SK-N-SH (cell line): ENCODE measurements around the gene KMT2C. TPM values are rescaled to one million over a fixed set of nuclear protein-coding genes. Genes with fewer than 3 reads are reported as not detected.
"Not testable (repeated sequence)": the region's sequence is repeated elsewhere in the genome, so short reads cannot be mapped to it uniquely, and the experiment has no call there.

Experiments
- CTCF ChIA-PET: fragments of 300-600, 350-600 bp; formaldehyde crosslinking; extraction: SDS; loops from one replicate; lab custom pipeline; 2021; lab: Yijun Ruan, JAX
- POLR2A ChIA-PET: fragments of 350-600 bp; sonication (Branson Sonifier 250); formaldehyde crosslinking; extraction: SDS; loops from one replicate; lab custom pipeline; 2020; ENCODE audit warnings: antibody characterized with exemption, inconsistent platforms; lab: Yijun Ruan, JAX
- DNase-seq: peaks from one replicate; pipeline ENCODE4 v3.0.0; 2012
- H2AFZ ChIP-seq: fragments of 200-600 bp; sonication (generic); 2 replicates; pipeline ENCODE4 v1.8.1; 2016; ENCODE audit warnings: antibody characterized with exemption, mild to moderate bottlenecking, low read depth
- H3F3A ChIP-seq: fragments of 200-600 bp; sonication (generic); replicated peaks from 2 replicates; pipeline ENCODE3; 2016; ENCODE audit warnings: antibody characterized with exemption, mild to moderate bottlenecking; ENCODE audit not compliant: insufficient read depth
- H3K27ac ChIP-seq, 2 experiments: fragments of 200-500 bp in 1 of 2; fragments of 200-600 bp in 1 of 2; sonication (Bioruptor generic) in 1 of 2; sonication (generic), shearing (Covaris generic) in 1 of 2; 2 replicates each; pipeline versions ENCODE4 v1.5.1 to v1.6.1; 2014 to 2016; ENCODE audit warnings: low read depth in 2 of 2, inconsistent platforms in 1 of 2, low read length in 1 of 2, mild to moderate bottlenecking in 1 of 2, mixed read lengths in 1 of 2
- H3K27me3 ChIP-seq: fragments of 200-600 bp; sonication (generic), shearing (Covaris generic); 2 replicates; pipeline ENCODE4 v1.6.1; 2016; ENCODE audit warnings: mixed run types; ENCODE audit not compliant: insufficient read depth
- H3K36me3 ChIP-seq, 2 experiments: fragments of 200-500 bp in 1 of 2; fragments of 200-600 bp in 1 of 2; sonication (Bioruptor generic) in 1 of 2; sonication (generic) in 1 of 2; replicated peaks in 1 of 2; 2 replicates each; pipeline versions ENCODE3 to v1.5.1; 2014 to 2016; ENCODE audit warnings: low read length in 1 of 2, mild to moderate bottlenecking in 1 of 2; ENCODE audit not compliant: insufficient read depth in 2 of 2, control insufficient read depth in 1 of 2
- H3K4me1 ChIP-seq, 2 experiments: fragments of 200-500 bp in 1 of 2; fragments of 200-600 bp in 1 of 2; sonication (Bioruptor generic) in 1 of 2; sonication (generic), shearing (Covaris generic) in 1 of 2; 2 replicates each; pipeline versions ENCODE4 v1.5.1 to v1.6.1; 2014 to 2016; ENCODE audit warnings: low read depth in 1 of 2, low read length in 1 of 2, mixed run types in 1 of 2; ENCODE audit not compliant: insufficient read depth in 2 of 2, control insufficient read depth in 1 of 2
- H3K4me2 ChIP-seq: fragments of 200-600 bp; sonication (generic), shearing (Covaris generic); 2 replicates; pipeline ENCODE4 v1.6.1; 2017; ENCODE audit warnings: mixed run types
- H3K4me3 ChIP-seq, 2 experiments: fragments of 200-500 bp in 1 of 2; fragments of 200-600 bp in 1 of 2; sonication (Bioruptor generic) in 1 of 2; sonication (generic), shearing (Covaris generic) in 1 of 2; 2 replicates each; pipeline versions ENCODE4 v1.5.1 to v1.8.1; 2014 to 2016; ENCODE audit warnings: low read depth in 2 of 2, inconsistent platforms in 1 of 2, low read length in 1 of 2, mild to moderate bottlenecking in 1 of 2, mixed read lengths in 1 of 2, moderate library complexity in 1 of 2
- H3K79me2 ChIP-seq: fragments of 200-600 bp; sonication (generic); 2 replicates; pipeline ENCODE4 v1.8.1; 2017; ENCODE audit warnings: mild to moderate bottlenecking; ENCODE audit not compliant: insufficient read depth
- H3K9ac ChIP-seq: fragments of 200-600 bp; sonication (generic); 2 replicates; pipeline ENCODE4 v1.6.1; 2017; ENCODE audit warnings: mixed run types
- H3K9me2 ChIP-seq: fragments of 200-600 bp; sonication (generic); 2 replicates; pipeline ENCODE4 v1.6.1; 2017; ENCODE audit warnings: mixed run types
- H3K9me3 ChIP-seq: fragments of 200-600 bp; sonication (generic); 2 replicates; pipeline ENCODE4 v1.6.1; 2017; ENCODE audit warnings: mixed run types, mild to moderate bottlenecking, moderate library complexity
- H4K20me1 ChIP-seq: fragments of 200-600 bp; sonication (generic); 2 replicates; pipeline ENCODE4 v1.6.1; 2017; ENCODE audit warnings: mild to moderate bottlenecking, mixed run types; ENCODE audit not compliant: insufficient read depth
- NRF1 ChIP-seq: IDR thresholded peaks from 2 replicates; pipeline ENCODE4 v1.6.1; 2012; ENCODE audit warnings: low read depth, mild to moderate bottlenecking, low read length
- WGBS: methylation state at CpG from one replicate; pipeline ENCODE4 v1.1.6; 2017; ENCODE audit warnings: low lambda C conversion rate; 5-methylcytosine and 5-hydroxymethylcytosine counted together
- polyA plus RNA-seq, 3 experiments: library from polyadenylated mRNA; depleted of rRNA; stranded (reverse); fragments of >200 nt; gene quantifications; 2 replicates each; pipeline ENCODE4 v1.2.3, GENCODE V29; 2012

Gene KMT2C
- polyA plus RNA-seq, 1 of the 3 experiments (the other 2 are of a cell fraction) = 8.0 TPM

- 28% methylated on average over 1 of the region's 1 CpG for WGBS
- Histone ChIP-seq H3K9ac (no peak overlapping the region), H3K27me3 (no peaks in the 10 kb centered on the region), H3K79me2 (peaks cover 95% of the 10 kb centered on the region), H3K27ac (no peak overlapping the region), H3K9me3 (0 out of 2 replicates have a peak, but pooled peaks cover 7% of the 10 kb centered on the region), H3K9me2 (no peaks in the 10 kb centered on the region), H3K4me3 (no peak overlapping the region), H3K4me1 (peaks cover 0 to 4% of the 10 kb centered on the region in 2 experiments; a peak in 2 of 4 replicates), H3K36me3 (peaks cover 0 to 9% of the 10 kb centered on the region in 2 experiments), H3F3A (peaks cover 10% of the 10 kb centered on the region), H2AFZ (no peak overlapping the region), H4K20me1 (peaks cover 78% of the 10 kb centered on the region), H3K4me2 (no peak overlapping the region)
- POLR2A ChIA-PET = no interaction called here
- CTCF ChIA-PET = interaction anchor here (1.5 kb wide), 1 partner anchor 46 kb away, joined by 5 read pairs; no protein-coding TSS in a partner anchor
- no peak for DNase-seq
- TF ChIP-seq NRF1 = no peak
Observed at GRCh38 chr7:152382244-152382643, 53.6 kb downstream of the KMT2C start.

DNA sequence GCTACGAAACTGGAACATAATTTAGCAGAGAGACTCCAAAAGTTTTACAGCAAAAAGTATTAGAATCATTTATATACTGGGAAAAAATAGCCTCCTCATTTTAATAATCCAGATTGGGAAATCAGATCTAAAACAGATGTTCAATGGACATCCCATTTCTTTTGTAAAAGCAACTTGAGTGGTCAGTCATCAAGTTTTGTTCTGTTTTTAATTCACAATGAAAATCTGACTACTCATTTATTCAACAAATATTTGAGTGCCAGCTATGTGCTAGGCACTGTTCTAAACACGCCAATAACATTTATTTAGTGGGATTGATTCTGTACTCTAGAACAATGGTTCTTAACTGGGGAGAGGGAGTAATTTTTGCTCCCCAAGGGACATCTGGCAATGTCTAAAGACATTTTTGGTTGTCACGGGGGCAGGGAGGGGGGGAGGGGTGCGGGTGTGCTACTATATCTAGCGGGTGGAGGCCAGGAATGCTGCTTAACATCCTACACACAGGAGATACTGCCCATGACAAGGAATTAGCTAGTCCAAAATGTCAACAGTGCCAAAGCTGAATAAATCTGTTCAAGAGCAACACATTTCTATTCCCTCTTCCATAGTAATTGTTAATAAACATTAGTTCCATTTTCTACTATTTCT is 54.7 kb downstream of the KMT2C start:
- Histone ChIP-seq H3F3A (peaks cover 10% of the 10 kb centered on the region), H3K79me2 (peaks cover 97% of the 10 kb centered on the region), H3K36me3 (peaks cover 0 to 15% of the 10 kb centered on the region in 2 experiments), H4K20me1 (peaks cover 79% of the 10 kb centered on the region), H3K9me3 (0 out of 2 replicates have a peak, but pooled peaks cover 11% of the 10 kb centered on the region)
- H3K27ac ChIP-seq, H3K4me3 ChIP-seq, H3K4me2 ChIP-seq, H3K4me1 ChIP-seq, POLR2A ChIA-PET, H2AFZ ChIP-seq, DNase-seq, H3K9me2 ChIP-seq, H3K9ac ChIP-seq, H3K27me3 ChIP-seq: not testable (repeated sequence)
- 73% methylated on average over 5 of the region's 5 CpGs for WGBS
- CTCF ChIA-PET = interaction anchor here (1.1 to 1.5 kb wide), 2 partner anchors 45 to 317 kb away, joined by 3 to 5 read pairs; no protein-coding TSS in a partner anchor

DNA sequence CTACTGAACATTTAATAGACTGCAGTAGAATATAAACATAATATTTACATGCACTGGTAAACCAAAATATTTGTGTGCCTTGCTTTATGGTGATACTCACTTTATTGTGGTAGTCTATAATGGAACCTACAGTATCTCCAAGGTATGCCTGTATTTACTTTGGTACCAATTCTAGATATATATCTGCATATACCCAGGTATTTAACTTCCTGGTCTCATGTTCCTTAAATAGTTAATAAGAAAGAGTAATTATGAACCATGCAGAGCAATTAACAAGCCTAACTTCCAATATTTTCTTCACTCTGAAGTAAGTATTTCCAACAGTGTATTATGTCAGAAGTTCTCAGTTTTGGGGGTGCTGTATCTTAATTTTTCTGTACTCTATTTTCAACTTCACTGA is 57.3 kb downstream of the KMT2C start:
- H3K27ac ChIP-seq, POLR2A ChIA-PET, DNase-seq, H3K4me3 ChIP-seq, H2AFZ ChIP-seq, H3K9ac ChIP-seq, H3K27me3 ChIP-seq, H3K4me1 ChIP-seq, H3K4me2 ChIP-seq, H3K9me2 ChIP-seq, H3F3A ChIP-seq, CTCF ChIA-PET: not testable (repeated sequence)
- Histone ChIP-seq H3K36me3 (peaks cover 0 to 15% of the 10 kb centered on the region in 2 experiments), H4K20me1 (peaks cover 80% of the 10 kb centered on the region), H3K9me3 (0 out of 2 replicates have a peak, but pooled peaks cover 11% of the 10 kb centered on the region), H3K79me2 (peaks cover 100% of the 10 kb centered on the region)

- H3K9ac ChIP-seq, H3F3A ChIP-seq, H3K4me2 ChIP-seq, H3K27ac ChIP-seq, H3K27me3 ChIP-seq, DNase-seq, H3K4me1 ChIP-seq, POLR2A ChIA-PET, H3K4me3 ChIP-seq, CTCF ChIA-PET, H2AFZ ChIP-seq, H3K9me2 ChIP-seq: not testable (repeated sequence)
- WGBS = 88% methylated on average over 8 of the region's 8 CpGs
- Histone ChIP-seq H4K20me1 (peaks cover 69% of the 10 kb centered on the region), H3K9me3 (0 out of 2 replicates have a peak, but pooled peaks cover 11% of the 10 kb centered on the region), H3K36me3 (peaks cover 0 to 18% of the 10 kb centered on the region in 2 experiments), H3K79me2 (peaks cover 100% of the 10 kb centered on the region)
Observed at GRCh38 chr7:152376716-152377484, 58.9 kb downstream of the KMT2C start.
